COR-L47 (cell line): Measurements from ENCODE around the gene PPTC7.
"Not testable (repeated sequence)": the region's sequence is repeated elsewhere in the genome, so short reads cannot be mapped to it uniquely, and the experiment has no call there.

Experiments
- DNase-seq: peaks from one replicate; lab custom pipeline; 2025; lab: John Stamatoyannopoulos, UW

The PPTC7 gene

DNA sequence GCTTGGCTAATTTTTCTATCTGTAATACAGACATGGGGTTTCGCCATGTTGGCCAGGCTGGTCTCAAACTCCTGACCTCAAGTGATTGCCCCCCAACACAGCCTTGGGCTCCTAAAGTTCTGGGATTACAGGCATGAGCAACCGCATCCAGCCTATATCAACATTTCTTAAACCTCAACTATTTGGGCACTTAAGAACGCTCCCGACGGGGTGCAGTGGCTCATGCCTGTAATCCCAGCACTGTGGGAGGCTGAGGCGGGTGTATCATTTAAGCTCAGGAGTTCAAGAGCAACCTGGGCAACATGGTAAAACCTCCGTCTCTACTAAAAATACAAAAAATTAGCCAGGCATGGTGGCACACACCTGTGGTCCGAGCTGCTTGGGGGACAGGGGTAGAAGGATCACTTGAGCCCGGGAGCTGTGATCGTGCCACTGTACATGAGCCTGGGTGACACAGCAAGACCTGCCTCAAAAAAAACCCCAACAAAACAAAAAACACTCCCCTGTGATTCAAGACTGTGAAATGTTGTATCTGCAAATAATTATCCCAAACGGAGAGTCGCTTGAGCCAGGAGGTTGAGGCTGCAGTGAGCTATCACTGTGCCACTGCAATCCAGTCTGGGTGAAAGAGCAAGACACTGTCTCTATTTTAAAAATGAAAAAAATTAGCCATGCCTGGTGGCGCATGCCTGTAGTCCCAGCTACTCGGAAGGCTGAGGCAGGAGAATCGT lies 21.5 kb downstream of the PPTC7 start:
- DNase-seq = no peak

DNA sequence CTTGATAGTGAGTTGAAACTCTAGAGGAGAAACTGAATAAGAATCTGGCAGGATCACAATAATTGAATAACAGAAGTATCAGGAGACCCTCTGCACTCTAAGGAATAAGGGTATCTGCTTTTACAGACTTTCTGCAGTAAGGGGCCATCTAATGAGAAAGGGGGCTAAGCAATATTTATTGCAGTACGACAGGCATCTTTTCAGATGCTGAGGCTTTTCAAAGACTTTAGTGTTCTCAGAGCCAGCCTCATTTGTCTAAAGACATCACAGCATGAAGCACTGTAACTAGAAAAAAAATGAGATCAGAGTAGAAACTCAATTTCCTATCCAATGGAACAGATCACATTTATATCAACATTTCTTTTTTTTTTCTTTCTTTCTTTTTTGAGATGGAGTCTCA lies 22.2 kb downstream of the PPTC7 start:
- DNase-seq = no peak

DNA sequence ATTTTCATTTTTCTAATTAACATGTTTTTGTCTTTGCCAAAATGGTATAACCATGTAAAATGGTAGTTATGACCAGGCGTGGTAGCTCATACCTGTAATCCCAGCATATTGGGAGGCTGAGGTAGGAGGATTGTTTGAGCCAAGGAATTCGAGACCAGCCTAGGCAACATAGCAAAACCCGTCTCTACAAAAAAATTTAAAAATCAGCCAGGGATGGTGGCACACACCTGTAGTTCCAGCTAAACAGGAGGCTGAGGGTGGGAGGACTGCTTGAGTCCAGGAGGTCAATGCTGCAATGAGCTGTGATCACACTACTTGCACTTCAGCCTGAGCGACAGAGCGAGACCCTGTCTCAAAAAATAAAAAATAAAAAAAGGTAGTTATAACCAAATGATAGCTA lies 23.1 kb downstream of the PPTC7 start:
- DNase-seq = no peak

DNA sequence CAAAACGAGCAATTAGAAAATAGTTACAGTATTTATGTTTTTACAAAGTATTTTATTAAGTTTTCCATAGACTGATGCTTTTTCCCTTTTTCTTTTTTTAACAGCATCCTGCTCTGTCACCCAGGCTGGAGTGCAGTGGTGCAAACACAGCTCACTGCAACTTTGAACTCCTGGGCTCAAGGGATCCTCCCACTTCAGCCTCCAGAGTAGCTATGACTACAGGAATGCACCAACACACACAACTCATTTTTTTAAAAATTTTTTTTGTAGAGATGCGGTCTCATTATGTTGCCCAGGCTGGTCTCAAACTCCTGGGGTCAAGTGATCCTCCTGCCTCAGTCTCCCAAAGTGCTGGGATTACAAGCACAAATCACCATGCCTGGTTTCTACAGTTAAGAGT lies 24.2 kb downstream of the PPTC7 start:
- DNase-seq = not testable (repeated sequence)

DNA sequence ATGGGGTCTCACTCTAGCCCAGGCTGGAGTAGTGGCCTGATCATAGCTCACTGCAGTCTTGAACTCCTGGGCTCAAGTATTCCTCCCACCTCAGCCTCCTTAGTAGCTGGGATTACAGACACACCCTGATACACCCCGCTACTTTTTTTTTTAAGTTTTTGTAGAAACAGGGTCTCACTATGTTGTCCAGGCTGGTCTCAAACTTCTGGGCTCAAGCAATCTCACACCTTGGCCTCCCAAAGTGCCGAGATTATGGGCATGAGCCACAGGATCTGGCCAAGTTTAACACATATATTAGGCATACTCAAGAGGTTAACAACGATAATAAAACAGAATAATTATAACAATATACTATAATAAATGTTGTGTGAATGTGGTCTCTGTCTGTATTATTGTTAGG lies 25.8 kb downstream of the PPTC7 start:
- DNase-seq = no peak

DNA sequence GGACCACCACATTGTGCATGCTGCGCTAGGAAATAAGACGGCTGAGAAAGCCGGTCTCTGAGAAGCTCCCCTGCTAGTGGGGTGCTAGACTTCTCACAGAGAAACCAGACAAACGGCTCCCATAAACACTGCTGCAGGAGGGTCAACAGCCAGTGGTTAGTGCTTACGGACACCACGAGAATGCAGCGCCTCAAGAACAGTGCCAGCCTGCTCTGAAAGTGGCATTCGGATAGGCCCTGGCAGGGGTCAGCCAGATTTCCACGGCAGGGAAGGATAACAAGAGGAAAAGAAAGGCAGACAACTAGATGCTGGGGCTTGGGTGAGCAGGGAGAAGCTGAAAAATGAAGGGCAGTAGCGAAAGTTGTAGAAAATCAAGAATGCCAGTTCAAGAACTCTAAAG lies 26.4 kb downstream of the PPTC7 start:
- DNase-seq = no peak

DNA sequence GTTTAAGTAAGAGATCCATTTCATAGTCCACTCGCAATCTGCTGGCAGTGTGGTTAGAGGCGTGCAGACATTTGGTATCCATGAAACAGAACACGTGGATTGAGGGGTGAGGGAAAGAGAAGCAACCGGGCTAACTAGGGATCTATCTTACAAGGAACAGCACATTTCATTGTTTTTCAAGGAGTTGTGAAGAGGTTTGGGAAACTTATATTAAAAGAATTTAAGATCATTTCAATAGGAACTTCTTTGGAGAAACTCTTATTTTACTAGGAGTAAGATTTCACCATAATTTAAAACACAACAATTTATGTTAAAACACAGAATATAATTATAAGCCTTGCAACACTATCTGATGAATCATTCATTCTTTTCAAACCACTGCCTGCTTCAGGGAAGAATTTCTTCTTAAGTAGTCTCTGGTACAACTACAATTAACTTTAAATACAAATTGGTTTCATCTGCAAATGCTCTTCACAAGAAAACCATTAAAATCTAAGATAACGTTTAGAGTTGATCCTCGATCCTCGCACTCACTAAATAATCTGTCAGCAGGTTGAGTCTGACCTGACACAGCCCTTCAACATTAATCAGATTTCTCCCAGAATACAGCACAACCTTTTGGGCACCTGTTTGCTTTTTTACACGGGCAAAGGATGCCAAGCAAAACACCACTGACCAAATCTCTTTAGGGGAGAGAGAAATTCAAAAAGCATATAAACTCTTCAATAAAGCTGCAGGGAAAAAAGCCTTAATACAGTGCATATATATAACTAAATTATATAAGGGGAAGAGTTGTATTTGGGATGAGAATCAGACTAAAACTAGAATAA lies 27.3 kb downstream of the PPTC7 start:
- no peak for DNase-seq

DNA sequence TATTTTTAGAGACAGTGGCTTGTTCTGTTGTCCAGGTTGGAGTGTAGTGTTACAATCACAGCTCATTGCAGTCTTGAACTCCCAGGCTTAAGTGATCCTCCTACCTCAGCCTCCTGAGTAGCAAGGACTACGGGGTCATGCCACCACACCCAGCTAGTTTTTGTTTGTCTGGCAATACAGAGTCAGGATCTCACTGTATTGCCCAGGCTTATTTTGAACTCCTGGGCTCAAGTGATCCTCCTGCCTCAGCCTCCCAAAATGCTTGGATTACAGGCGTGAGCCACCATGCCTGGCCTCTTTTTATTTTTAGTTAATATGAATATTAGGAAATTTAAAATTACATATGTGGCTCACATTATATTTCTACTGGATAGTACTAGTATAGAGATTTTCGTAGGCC lies 28.9 kb downstream of the PPTC7 start:
- DNase-seq = no peak

DNA sequence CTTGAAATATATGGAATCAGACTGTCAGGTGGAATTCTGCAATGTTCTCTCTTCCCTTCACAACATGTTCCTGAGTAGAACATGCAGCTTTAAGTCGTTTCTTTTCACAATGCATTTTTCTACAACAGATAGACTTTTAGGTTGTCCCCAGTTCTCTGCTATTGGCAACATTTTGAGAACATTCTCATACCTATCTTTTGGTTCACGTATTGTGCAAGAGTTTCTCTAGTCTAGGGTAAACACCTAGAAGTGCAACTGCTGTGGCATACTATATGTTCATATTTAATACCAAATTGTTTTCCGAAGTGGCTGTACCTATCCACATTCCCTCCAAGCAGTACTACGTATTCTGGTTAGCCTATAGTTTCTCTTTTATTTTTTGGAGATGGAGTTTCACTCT lies 32.1 kb downstream of the PPTC7 start:
- DNase-seq = no peak

DNA sequence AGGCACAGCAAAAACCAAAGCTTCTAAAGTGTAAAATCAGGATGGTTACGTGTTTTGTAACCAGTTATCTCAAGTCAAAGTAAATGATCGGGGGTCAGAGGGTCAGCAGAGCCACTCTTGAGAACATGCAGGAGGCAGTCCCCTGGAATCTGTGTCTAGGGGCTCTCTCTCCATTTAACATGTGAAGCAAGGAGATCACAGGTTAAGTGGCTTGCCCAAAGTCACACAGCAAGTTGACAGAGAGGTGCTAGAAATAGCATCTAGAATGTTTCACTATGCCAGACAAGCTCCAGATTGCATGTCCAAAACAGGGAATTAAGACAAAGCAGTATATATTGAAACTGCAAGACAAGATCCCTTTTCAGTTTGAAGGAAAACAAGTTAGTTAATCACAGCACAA lies 33.4 kb downstream of the PPTC7 start:
- DNase-seq = no peak

DNA sequence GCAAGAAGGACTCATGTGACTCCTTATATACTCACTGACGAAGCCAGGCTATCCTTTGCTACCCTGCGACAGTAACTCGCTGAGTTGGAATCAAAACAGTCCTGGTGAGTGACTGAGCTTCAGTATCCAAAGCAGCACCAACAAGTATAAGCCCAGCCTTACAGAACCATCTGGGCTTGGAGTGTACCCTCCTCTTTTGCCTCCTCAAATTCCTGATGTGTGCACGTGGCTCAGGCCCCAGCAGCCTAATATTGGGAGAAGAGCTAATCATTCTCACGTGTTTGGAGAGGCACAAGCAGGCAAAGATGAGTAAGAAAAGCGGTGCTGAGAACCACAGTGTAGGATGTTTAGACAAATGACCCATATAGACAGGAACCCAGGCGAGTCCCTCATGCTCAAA lies 34.4 kb downstream of the PPTC7 start:
- DNase-seq = no peak

DNA sequence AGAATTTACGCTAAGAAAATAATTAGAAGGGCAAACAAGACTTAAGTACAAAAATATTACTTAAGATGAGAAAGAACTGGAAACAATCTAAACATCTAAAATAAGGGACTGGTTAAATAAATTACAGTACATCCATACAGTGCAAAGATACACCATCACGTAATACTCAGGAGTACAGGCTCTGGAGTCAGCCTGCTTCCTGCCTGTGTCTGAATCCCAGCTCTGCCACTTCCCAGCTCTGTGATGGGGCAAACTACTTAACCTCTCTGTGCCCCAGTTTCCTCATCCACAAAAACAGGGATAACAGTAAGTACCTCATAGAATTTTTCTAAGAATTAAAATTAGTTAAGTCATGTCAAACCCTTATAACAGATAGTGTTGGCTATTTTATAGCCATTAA lies 36.0 kb downstream of the PPTC7 start:
- DNase-seq = no peak

DNA sequence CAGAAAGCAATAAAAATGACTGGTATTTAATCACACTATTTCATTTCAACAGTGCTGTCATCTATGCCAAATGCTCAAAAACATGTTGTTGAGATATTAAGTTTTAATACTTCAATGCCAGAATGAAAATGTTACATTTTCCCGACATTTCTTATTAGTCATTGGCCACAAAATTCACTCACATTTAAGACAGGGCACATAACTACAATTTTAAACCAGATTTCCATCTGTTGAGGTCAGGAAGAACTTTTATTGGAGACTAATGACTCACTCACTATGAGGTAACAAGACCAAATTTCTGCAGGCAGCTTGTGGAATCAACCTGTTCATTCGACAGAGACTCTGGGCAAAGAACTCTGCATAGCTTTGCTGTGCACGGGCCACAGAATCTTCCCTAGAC lies 36.8 kb downstream of the PPTC7 start:
- DNase-seq = no peak

DNA sequence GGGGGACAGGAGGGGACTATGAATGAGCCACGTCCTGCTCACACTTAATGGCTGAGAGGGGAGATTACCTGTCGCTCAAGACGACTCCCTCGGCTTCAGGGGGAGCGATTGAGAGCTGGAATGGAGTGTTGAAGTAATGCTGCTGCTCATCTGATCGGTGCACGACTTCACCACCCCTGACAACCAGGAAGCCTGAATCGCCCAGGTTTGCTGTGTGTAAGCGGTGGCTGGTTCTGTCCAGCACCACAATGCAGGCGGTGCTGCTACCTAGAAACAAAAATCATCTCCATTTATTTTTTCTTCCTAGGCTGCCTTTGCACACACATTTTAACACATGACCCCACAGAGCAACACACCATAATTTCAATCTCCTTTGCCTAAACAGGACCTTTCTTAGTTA lies 37.3 kb downstream of the PPTC7 start:
- DNase-seq = no peak

DNA sequence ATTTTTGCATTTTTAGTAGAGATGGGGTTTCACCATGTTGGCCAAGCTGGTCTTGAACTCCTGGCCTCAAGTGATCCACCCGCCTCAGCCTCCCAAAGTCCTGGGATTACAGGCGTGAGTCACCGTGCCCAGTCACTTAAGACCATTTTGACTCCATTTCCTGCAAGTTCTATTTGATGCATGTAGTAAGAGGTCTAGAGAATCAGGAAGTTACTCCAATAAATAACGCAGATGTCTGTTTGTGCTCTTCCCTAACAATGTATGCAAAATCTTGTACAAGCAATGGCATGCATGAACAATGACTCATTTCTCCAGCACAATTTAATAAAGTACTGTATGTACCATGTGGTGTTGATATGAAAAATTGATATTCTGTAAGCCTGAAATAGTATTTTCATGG lies 37.9 kb downstream of the PPTC7 start:
- DNase-seq = not testable (repeated sequence)

DNA sequence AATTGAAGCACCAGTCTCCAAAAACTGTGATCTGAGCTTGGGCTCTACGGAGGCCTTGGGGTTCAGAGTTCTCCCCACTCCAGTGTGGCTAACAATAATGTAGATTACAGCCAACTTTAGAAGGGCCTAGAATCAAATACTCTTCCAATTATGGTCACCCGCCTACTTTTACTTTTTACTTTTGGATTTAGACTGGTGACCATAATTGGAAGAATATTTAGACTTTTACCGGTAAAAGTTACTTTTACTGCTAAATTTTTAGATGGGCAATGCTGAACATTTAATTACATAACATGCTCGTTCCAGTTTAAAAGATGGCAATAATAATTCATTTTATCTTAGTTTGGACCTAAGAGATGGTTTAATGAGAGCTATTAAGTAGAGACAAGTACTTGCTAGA lies 39.2 kb downstream of the PPTC7 start:
- no peak for DNase-seq

DNA sequence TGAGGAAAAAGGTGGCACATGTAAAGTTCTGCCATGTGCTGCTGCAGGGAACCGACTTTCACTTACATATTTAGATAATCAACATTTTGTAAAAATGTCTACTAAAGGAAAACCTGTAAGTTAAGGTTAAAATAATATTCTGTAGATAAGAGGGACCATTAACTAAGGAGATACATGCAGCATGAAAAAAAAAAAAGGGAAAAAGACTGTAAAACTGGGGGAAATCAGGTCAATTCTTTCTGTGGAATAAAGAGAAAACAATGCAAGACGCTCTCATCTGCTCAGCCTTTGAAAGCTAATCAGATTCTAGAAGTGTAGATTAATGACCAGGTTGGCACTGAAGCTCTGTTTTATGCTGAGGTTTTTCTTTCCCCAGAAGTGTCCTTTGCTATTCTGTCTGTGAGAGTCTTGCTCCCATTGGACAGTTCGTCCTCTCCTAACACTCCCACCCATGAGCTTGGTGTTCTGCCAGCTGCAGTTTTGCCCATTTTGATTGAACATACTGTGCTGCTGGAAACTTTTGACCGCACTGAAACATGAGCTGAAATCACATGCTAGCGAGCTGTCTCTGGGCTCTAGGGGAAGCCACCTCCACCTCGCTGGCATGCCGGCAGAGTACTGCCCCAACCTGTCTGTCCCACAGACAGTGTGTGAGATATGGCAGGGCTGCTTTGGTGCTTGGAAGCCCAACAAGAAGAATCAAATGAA lies 39.7 kb downstream of the PPTC7 start:
- DNase-seq = no peak

DNA sequence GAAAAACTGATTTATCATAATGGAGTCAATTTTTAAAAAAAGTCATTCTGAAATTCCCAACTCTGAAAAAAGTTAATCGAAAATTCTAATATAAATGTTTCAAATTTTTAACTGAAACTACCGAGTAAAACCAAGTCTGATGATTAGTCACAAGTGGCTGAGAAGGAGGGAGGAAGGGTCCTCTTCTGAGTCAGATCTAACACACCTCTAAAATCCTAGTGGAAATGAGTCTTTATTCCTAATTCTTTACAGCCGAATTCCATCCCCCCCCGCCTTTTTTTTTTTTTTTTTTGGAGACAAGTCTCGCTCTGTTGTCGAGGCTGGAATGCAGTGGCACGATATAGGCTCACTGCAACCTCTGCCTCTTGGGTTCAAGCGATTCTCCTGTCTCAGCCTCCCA lies 43.1 kb downstream of the PPTC7 start:
- DNase-seq = no peak

DNA sequence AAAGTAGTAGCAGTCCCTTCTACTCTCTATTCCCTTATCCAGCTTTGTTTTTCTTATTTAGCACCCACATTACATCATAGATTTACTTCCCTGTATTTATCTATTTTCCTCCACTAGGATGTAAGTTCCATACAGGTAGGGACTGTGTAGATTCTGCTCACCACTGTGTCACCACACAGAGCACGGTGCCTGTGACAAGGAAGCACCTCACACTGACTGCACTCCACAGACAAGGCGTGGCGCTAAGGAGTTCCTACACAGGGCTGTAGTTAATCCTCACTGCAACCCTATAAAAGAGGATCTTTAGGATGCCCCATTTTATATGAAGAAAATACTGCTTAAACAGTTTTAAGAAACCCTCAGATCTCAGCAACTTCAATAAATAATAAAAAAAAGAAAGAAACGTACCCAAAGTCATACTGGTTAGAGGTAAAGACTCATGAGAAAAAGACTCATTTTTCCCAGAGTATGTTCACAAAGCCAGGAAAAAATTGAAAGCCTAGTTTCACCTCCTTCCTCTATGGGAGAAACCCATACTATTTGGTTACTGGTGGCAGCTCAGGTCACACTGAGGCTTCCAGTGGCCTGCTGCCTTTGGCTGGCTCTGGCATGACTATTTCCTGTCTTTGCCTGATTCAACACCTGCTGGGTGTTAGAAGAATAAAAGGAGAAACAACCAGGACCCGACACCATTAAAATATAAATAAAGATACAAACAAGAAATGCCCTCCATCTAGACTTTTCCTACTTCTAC lies 44.1 kb downstream of the PPTC7 start:
- no peak for DNase-seq

DNA sequence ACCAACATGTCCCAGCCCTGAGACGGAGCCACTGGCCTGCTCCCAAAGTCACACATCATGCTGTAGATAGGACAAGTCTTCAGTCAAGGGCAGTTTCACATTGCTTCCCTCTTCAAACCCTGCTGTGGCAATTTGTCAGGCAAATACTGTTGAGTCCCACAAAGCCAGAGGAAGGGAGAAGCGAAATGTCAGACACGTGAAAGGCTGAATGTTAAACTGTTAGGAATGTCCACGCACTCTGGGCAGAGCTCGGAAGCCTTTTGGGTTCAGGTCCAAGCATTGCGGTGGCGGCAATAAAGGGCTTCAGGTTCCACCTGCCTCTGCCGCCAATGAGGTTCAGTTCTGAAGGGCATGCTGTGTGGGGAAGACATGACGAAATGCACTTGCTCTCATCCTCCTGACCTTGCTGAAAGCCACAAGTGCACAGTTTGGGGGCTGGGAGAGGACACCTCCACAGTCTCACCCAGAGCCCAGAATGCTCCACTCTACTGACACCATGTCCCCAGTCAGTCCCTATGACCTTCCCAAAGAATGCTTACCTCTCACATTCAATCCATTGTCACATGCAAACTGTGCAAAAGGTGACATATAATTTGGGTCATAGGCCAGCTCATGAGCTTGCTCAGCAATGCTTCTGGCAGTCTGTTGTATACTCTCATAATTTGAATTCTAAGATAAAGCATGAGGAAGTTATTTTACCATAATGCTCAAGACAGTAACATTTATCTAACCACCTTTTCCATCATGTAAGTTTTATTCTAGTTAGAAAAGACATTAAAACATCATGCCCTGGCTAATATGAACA lies 45.3 kb downstream of the PPTC7 start:
- DNase-seq = no peak

DNA sequence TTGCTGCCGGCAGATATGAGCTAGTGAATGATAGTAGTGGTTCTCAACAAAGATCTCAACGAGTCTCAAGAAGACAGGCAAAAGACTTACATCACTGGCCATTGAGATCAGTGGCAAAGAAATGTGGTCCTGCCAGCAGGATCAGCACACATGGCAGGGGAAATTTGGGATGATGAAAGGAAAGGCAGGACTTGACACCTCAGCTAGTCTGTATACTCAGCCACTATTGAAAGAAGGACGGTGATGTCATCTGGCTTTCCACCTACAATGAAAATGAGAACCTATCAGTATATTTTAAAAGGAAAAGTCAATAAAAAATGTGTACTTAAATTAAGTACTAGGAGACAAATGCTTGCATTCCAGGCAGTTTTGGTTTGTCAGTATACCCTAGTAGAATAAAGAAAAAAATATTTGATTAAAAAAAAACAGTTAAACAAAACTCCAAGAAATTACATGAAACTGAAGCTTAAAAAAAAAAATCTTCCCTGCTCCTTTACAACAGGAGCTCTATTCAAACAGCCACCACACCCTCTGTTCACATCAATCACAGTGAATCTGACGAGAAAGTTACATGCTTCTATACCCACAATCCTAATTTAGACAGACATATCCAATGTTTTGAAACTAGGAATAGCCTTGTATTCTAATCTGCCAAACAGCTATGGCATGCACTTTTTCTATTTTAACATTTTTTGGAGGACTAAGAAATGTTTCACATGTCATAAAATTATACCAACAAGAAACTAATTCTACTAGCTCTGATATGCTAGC lies 46.1 kb downstream of the PPTC7 start:
- no peak for DNase-seq
